NCI-H2029 (cell line): Measurements from ENCODE around the gene SMIM7.
"Not testable (repeated sequence)": the region's sequence is repeated elsewhere in the genome, so short reads cannot be mapped to it uniquely, and the experiment has no call there.

ENCODE experiments used
- DNase-seq: peaks from one replicate; lab custom pipeline; 2025; lab: John Stamatoyannopoulos, UW

Gene SMIM7

GRCh38 chr19:16659832-16660708, at the start of gene SMIM7:
Gene SMIM7 (minus strand): TSS chr19:16660144. CDS start chr19:16660110, 34 bp downstream.
- DNase-seq: peak; percentile 99

- no peak for DNase-seq
Measured at GRCh38 chr19:16703677-16704076, 43.7 kb upstream of the SMIM7 start.

DNA sequence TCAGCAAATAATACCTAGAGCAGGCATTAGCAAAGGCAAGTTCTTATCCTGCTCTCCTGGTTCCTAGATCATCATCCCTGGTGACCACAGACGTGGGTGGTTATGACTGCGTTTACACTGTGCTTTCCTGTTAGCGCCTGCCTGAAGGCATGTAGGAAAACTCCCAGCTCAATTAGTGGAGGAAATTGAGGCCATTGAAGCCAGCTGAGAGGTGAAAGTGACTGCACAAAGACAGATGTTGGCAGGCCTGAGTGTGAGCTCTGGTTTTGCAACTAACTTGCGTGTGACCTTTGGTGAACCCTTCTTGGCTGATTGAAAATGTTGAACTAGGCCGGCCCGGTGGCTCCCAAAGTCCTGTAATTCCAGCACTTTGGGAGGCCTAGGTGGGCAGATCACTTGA, 42.2 kb upstream of the SMIM7 start:
- no peak for DNase-seq

GRCh38 chr19:16698914-16699313, 39.0 kb upstream of the SMIM7 start:
- DNase-seq: no peak

DNA sequence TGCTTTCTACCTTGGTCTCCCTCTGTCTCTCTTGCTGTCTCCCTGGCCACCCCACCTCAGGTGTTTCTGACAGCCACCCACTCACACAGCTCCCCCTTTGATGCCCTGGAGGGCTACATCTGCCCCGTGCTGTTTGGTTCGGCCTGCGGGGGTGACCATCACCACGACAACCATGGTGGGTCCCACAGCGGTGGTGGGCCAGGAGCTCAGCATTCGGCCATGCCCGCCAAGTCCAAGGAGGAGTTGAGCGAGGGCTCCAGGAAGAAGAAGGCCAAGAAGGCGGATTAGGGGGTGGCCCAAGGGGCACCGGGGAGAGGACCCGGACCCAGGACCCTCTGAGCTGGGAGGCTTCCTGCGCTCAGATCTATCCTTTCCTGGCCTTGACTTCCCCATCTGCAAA, 28.1 kb upstream of the SMIM7 start:
- DNase-seq: no peak

DNA sequence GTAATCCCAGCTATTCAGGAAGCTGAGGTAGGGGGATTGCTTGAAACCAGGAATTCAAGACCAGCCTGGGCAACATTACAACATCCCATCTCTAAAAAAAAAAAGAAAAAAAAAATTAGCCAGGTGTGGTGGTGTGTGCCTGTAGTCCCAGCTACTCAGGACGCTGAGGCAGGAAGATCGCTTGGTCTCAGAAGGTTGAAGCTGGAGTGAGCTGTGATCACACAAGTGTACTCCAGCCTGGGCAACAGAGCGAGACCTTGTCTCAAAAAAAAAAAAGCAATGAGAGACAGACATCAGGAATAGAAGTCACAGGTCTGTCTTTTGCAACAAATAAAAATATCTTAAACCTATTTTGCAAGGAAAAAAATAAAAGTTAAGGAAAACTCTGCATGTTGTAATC, 24.3 kb upstream of the SMIM7 start:
- DNase-seq: no peak

DNA sequence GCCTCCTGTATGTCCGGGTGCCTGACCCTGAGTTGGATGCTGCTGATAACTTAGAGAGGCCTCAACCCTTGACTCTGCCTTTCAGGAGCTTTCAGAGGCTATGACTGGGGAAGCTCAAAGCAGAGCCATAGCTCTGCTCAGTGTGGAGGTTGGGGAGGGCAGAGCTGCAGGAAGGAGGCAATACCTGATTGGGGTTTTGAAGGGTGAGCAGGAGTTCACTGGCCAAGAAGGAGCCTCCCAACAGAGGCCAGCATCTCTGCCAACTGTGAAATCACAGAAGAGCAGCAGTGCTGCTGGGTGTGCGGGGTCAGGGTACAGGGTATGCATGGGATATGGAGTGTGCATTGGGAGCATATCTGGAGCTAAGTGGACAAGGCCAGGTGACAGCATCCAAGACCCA, 22.6 kb upstream of the SMIM7 start:
- no peak for DNase-seq

GRCh38 chr19:16679811-16680210, 19.9 kb upstream of the SMIM7 start:
- no peak for DNase-seq

GRCh38 chr19:16678498-16678897, 18.6 kb upstream of the SMIM7 start:
- DNase-seq: no peak

- DNase-seq: no peak
Measured at GRCh38 chr19:16677055-16677454, 17.1 kb upstream of the SMIM7 start.

- no peak for DNase-seq
Measured at GRCh38 chr19:16676101-16676798, 16.3 kb upstream of the SMIM7 start.

DNA sequence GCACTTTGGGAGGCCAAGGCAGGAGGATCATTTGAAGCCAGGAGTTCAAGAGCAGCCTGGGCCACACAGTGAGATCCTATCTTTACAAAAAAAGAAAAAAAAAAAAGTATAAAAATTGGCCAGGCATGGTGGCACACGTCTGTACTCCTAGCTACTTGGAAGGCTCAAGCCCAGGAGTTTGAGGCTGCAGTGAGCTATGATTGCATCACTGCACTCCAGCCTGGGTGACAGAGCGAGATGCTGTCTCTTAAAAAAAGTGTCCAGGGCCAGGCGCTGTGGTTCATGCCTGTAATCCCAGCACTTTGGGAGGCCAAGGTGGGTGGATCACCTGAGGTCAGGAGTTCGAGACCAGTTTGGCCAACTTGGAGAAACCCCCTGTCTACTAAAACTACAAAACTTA, 13.9 kb upstream of the SMIM7 start:
- not testable (repeated sequence) for DNase-seq

- no peak for DNase-seq
Measured at GRCh38 chr19:16673231-16673630, 13.3 kb upstream of the SMIM7 start.

DNA sequence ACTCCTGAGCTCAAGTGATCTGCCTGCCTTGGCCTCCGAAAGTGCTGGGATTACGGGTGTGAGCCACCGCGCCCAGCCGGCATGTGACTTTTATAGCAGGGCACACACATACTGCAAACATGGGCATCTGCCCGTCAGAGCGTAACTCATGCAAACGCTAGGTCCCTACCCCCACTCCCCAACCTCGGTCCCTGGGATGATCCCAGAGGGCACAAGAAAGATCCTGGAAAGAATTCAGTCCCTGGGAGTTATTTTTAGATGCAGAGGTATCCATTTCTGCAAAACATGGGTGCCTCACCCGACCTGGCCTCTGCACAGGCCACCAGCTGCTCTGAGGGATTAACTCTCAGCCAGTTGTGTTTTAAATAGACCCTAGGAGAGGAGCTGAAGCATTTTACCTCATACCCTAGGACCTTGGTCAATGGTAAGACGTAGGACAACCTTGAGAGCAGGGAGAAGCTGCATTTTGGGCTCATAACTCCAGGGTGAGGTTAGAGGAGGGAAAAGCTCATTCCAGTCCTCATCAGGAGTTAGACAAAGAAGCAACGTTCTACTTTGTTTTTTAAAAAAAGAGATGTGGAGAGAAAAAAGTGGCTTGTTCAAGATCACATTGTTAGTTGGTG, 11.8 kb upstream of the SMIM7 start:
- no peak for DNase-seq

DNA sequence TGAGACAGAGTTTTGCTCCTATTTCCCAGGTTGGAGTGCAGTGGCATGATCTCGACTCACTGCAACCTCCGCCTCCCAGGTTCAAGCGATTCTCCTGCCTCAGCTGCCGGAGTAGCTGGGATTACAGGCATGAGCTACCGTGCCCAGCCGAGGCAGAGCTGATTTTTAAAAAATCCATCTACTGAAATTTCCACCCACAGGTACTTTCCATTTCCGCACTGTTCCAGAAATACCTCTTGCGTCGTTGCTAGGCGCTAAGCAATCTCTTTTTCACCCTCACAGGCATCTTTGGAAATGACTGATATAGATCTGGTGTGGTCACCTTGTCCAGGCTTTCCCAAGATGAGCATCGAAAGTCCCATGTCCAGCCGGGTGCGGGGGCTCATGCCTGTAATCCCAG, 10.3 kb upstream of the SMIM7 start:
- DNase-seq: no peak

GRCh38 chr19:16668702-16669101, 8.8 kb upstream of the SMIM7 start:
- DNase-seq: not testable (repeated sequence)

DNA sequence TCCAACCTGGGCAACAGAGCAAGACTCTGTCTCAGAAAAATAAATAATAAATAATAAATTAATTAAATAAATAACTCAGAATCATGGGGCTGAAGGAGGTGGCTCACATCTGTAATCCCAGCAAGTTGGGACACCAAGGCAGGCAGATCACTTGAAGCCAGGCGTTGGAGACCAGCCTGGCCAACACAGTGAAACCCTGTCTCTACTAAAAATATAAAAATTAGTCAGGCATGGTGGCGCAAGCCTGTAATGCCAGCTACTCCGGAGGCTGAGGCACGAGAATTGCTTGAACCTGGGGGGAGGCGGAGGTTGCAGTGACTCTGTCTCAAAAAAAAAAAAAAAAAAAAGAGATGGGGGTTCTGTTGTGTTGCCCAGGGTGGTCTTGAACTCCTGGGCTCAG, 8.2 kb upstream of the SMIM7 start:
- no peak for DNase-seq

GRCh38 chr19:16661480-16662034, 1.6 kb upstream of the SMIM7 start:
- no peak for DNase-seq

DNA sequence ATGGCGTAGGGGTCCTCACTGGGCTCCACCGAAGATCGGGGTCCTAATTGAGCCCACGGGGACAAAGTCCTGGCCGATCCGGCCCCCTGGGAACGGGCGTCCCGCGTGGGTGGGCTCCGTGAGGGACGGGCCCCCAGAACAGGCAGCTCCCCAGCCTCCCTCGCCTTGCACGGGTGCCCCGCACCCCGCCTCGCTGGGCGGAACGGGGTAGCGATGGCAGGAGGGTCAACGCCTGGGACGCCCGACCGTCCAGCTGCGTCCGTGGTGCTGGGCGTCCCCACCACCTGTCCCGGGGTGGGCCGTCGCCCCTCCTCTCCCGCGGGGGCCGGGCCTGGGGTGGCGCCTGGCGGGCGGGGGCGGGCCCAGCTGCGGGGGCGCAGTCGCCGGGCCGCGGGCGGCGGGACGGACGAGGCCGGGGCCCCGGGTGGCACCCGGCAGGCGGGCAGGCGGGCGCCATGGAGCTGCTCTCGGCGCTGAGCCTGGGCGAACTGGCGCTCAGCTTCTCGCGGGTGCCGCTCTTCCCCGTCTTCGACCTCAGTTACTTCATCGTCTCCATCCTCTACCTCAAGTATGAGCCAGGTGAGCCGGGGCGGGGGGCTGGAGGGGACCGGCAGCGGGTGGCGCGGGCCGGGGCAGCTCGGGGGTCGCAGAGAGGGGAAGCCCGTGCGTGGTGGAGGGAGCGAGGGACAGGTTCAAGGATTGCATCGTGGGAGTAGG, 977 bp upstream of the SMIM7 start, which contains the start of gene TMEM38A:
TSS of gene TMEM38A (plus strand) at position 377 of the 717 bp plus-strand sequence. CDS start at position 456, 79 bp downstream.
- DNase-seq: no peak

- no peak for DNase-seq
Measured at GRCh38 chr19:16659464-16659831, 496 bp downstream of the SMIM7 start.

DNA sequence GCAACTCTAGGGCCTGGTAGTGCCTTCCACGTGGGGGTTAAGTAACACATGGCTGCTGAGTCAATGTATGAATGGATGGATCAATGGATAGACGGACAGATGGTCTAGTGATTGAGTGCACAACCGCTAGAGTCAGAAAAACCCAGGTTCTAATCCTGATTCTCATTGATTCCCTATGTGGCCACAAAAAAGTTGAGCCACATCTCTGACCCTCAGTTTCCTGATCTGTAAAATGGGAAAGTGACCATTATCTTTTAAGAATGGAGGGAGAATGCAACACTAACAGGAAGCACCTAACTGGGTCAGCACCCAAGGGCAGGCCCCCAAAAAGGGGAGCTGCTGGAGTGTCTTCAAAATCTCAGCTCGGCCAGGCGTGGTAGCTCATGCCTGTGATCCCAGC, 2.6 kb downstream of the SMIM7 start:
- no peak for DNase-seq

GRCh38 chr19:16655727-16656126, 4.2 kb downstream of the SMIM7 start:
- no peak for DNase-seq
